AG04450 (cell line): Measurements from ENCODE around the gene ZBTB11. TPM values are rescaled to one million over a fixed set of nuclear protein-coding genes. Genes with fewer than 3 reads are reported as not detected.
"Not testable (repeated sequence)": the region's sequence is repeated elsewhere in the genome, so short reads cannot be mapped to it uniquely, and the experiment has no call there.

Experiments used
- CTCF ChIA-PET: fragments of 300-600, 350-600 bp; formaldehyde crosslinking; extraction: SDS; loops from one replicate; lab custom pipeline; 2022; ENCODE audit warnings: antibody characterized with exemption, inconsistent platforms; lab: Charles Lee
- POLR2A ChIA-PET: fragments of 350-600 bp; formaldehyde crosslinking; extraction: SDS; loops from one replicate; lab custom pipeline; 2021; ENCODE audit warnings: antibody characterized with exemption, inconsistent platforms; lab: Yijun Ruan, JAX
- DNase-seq: peaks from one replicate; pipeline ENCODE4 v3.0.0-alpha.2; 2011; ENCODE audit warnings: low read depth, low spot score
- H3K27ac ChIP-seq: one replicate; pipeline ENCODE4 v1.5.1; 2012; ENCODE audit warnings: low read depth, low read length, control low read depth
- H3K27me3 ChIP-seq: one replicate; pipeline ENCODE4 v1.6.0; 2012; ENCODE audit warnings: low read length; ENCODE audit not compliant: control insufficient read depth, insufficient read depth
- H3K4me3 ChIP-seq: 2 replicates; pipeline ENCODE4 v1.5.1; 2011; ENCODE audit warnings: mild to moderate bottlenecking, low read depth, low read length, control low read depth
- H3K9me3 ChIP-seq: 2 replicates; pipeline ENCODE4 v1.5.1; 2012; ENCODE audit warnings: low read length; ENCODE audit not compliant: control insufficient read depth, insufficient read depth
- CTCF ChIP-seq: IDR thresholded peaks from 2 replicates; pipeline ENCODE4 v1.5.1; 2011; ENCODE audit warnings: low read depth, low read length, control low read depth, inconsistent platforms
- polyA plus RNA-seq: library from polyadenylated mRNA; depleted of rRNA; stranded (reverse); fragments of >200 nt; gene quantifications from 2 replicates; pipeline ENCODE4 v1.2.3, GENCODE V29; 2011

ZBTB11 gene
- polyA plus RNA-seq, 1 experiment = 13.8 TPM

GRCh38 chr3:101709126-101709525 is 32.2 kb upstream of the ZBTB11 start:
- no peak overlapping the region for H3K4me3 ChIP-seq
- CTCF ChIA-PET = interaction anchor here (1.4 to 3.1 kb wide), 4 partner anchors 7 to 24 kb away, joined by 3 to 26 read pairs (median 20); partner anchors contain the start of gene CEP97
- TF ChIP-seq CTCF = no peak
- no peaks in the 10 kb centered on the region for H3K9me3 ChIP-seq
- DNase-seq = no peak
- H3K27me3 ChIP-seq = no peaks in the 10 kb centered on the region
- no peak overlapping the region for H3K27ac ChIP-seq
- POLR2A ChIA-PET = no interaction called here

- not testable (repeated sequence) for H3K9me3 ChIP-seq, H3K27me3 ChIP-seq, H3K27ac ChIP-seq, DNase-seq, H3K4me3 ChIP-seq
- POLR2A ChIA-PET = interaction anchor here (0.5 kb wide), 1 partner anchor 15 kb away, joined by 6 read pairs; no protein-coding TSS in a partner anchor
- CTCF ChIA-PET = interaction anchor here (0.6 kb wide), 1 partner anchor 1873 kb away, joined by 3 read pairs; no protein-coding TSS in a partner anchor
Observed at GRCh38 chr3:101704639-101705038, 27.7 kb upstream of the ZBTB11 start.

- no peaks in the 10 kb centered on the region for H3K27me3 ChIP-seq
- CTCF ChIA-PET = no interaction called here
- no peak for DNase-seq
- POLR2A ChIA-PET = no interaction called here
- H3K4me3 ChIP-seq = no peak overlapping the region
- no peaks in the 10 kb centered on the region for H3K9me3 ChIP-seq
- no peak overlapping the region for H3K27ac ChIP-seq
- no peak for TF ChIP-seq CTCF
Observed at GRCh38 chr3:101703169-101703568, 26.2 kb upstream of the ZBTB11 start.

GRCh38 chr3:101702726-101703125 is 25.8 kb upstream of the ZBTB11 start:
- TF ChIP-seq CTCF = no peak

GRCh38 chr3:101701696-101702634 is 25.0 kb upstream of the ZBTB11 start:
- ChIA-PET POLR2A (no interaction called here), CTCF (no interaction called here)
- Histone ChIP-seq H3K4me3 (no peak overlapping the region), H3K9me3 (no peaks in the 10 kb centered on the region), H3K27me3 (no peaks in the 10 kb centered on the region), H3K27ac (no peak overlapping the region)
- no peak for TF ChIP-seq CTCF
- DNase-seq = no peak

More at GRCh38 chr3:101702726-101703125, 25.8 kb upstream of the ZBTB11 start:
- no peaks in the 10 kb centered on the region for H3K27me3 ChIP-seq
- ChIA-PET CTCF (no interaction called here), POLR2A (no interaction called here)
- H3K27ac ChIP-seq = no peak overlapping the region
- no peak overlapping the region for H3K4me3 ChIP-seq
- DNase-seq = no peak
- H3K9me3 ChIP-seq = no peaks in the 10 kb centered on the region
